Globus pallidus (tissue), 1 donor: Measurements from ENCODE around the gene CRBN.

ENCODE experiments used
- DNase-seq: peaks from one replicate; pipeline ENCODE4 v3.0.0-alpha.2; 2015; ENCODE audit warnings: low spot score

The CRBN gene

GRCh38 chr3:3179407-3180094 lies at the start of gene CRBN:
CRBN (minus strand) TSS chr3:3179691; CDS start chr3:3179687, 4 bp downstream.
- DNase-seq, result peak; percentile 88

- DNase-seq, result no peak
Observed at GRCh38 chr3:3227640-3228039, 48.1 kb upstream of the CRBN start.

GRCh38 chr3:3221528-3221927 lies 42.0 kb upstream of the CRBN start:
- no peak for DNase-seq

GRCh38 chr3:3216401-3216800 lies 36.9 kb upstream of the CRBN start:
- no peak for DNase-seq

GRCh38 chr3:3212781-3213440 lies 33.4 kb upstream of the CRBN start:
- DNase-seq, result no peak

- DNase-seq, result no peak
Observed at GRCh38 chr3:3209714-3210113, 30.2 kb upstream of the CRBN start.

GRCh38 chr3:3209057-3209456 lies 29.6 kb upstream of the CRBN start:
- no peak for DNase-seq

GRCh38 chr3:3201611-3202010 lies 22.1 kb upstream of the CRBN start:
- no peak for DNase-seq

- DNase-seq, result peak; percentile 67
Observed at GRCh38 chr3:3200632-3201212, 21.2 kb upstream of the CRBN start.

GRCh38 chr3:3199306-3199705 lies 19.8 kb upstream of the CRBN start:
- no peak for DNase-seq

GRCh38 chr3:3196148-3196861 lies 16.8 kb upstream of the CRBN start:
- DNase-seq, result no peak

- no peak for DNase-seq
Observed at GRCh38 chr3:3194861-3195260, 15.4 kb upstream of the CRBN start.

- DNase-seq, result no peak
Observed at GRCh38 chr3:3192286-3192675, 12.8 kb upstream of the CRBN start.

GRCh38 chr3:3191675-3192285 lies 12.3 kb upstream of the CRBN start:
- no peak for DNase-seq

- DNase-seq, result no peak
Observed at GRCh38 chr3:3189961-3190360, 10.5 kb upstream of the CRBN start.

- DNase-seq, result no peak
Observed at GRCh38 chr3:3189102-3189727, 9.7 kb upstream of the CRBN start.

GRCh38 chr3:3184876-3185275 lies 5.4 kb upstream of the CRBN start:
- DNase-seq, result no peak

- DNase-seq, result no peak
Observed at GRCh38 chr3:3180456-3180855, 965 bp upstream of the CRBN start.

GRCh38 chr3:3178498-3179328 lies 778 bp downstream of the CRBN start:
- no peak for DNase-seq

GRCh38 chr3:3177861-3178497 lies 1.5 kb downstream of the CRBN start:
- no peak for DNase-seq

GRCh38 chr3:3172627-3173026 lies 6.9 kb downstream of the CRBN start:
- no peak for DNase-seq
